ENCODE results near the gene ATP2A2.

The ATP2A2 gene

GRCh38 chr12:110343114-110343513 lies 62.1 kb downstream of the ATP2A2 start:
- POLR2A ChIA-PET: no interaction called here
- CTCF ChIA-PET: interaction anchor here (0.9 to 1.2 kb wide), 4 partner anchors 10 to 16 kb away, joined by 3 to 4 read pairs (median 3); no protein-coding TSS in a partner anchor
- DNase-seq (ENCODE audit: extremely low spot score): no peak
- no peak for TF ChIP-seq CTCF (IDR thresholded peaks at IDR 0.05; ENCODE audit: control extremely low read depth, extremely low read depth, low read depth, missing control alignments)

GRCh38 chr12:110343736-110344555 lies 62.9 kb downstream of the ATP2A2 start:
- no peak for DNase-seq (ENCODE audit: extremely low spot score)
- TF ChIP-seq CTCF (IDR thresholded peaks at IDR 0.05; ENCODE audit: control extremely low read depth, extremely low read depth, low read depth, missing control alignments): no peak
- POLR2A ChIA-PET: no interaction called here
- CTCF ChIA-PET: interaction anchor here (1.0 kb wide), 1 partner anchor 16 kb away, joined by 3 read pairs; no protein-coding TSS in a partner anchor

- no peak for DNase-seq (ENCODE audit: extremely low spot score)
- POLR2A ChIA-PET: no interaction called here
- CTCF ChIA-PET: no interaction called here
- TF ChIP-seq CTCF (IDR thresholded peaks at IDR 0.05; ENCODE audit: control extremely low read depth, extremely low read depth, low read depth, missing control alignments): no peak
Observed at GRCh38 chr12:110344657-110345056, 63.6 kb downstream of the ATP2A2 start.

GRCh38 chr12:110345176-110345661 lies 64.2 kb downstream of the ATP2A2 start:
- no peak for TF ChIP-seq CTCF (IDR thresholded peaks at IDR 0.05; ENCODE audit: control extremely low read depth, extremely low read depth, low read depth, missing control alignments)
- CTCF ChIA-PET: interaction anchor here (1.4 kb wide), 1 partner anchor 86 kb away, joined by 6 read pairs; no protein-coding TSS in a partner anchor
- DNase-seq (ENCODE audit: extremely low spot score): no peak
- POLR2A ChIA-PET: no interaction called here

- TF ChIP-seq CTCF (IDR thresholded peaks at IDR 0.05; ENCODE audit: control extremely low read depth, extremely low read depth, low read depth, missing control alignments): no peak
- POLR2A ChIA-PET: no interaction called here
- CTCF ChIA-PET: interaction anchor here (1.4 kb wide), 1 partner anchor 85 kb away, joined by 6 read pairs; no protein-coding TSS in a partner anchor
- DNase-seq (ENCODE audit: extremely low spot score): no peak
Observed at GRCh38 chr12:110345963-110346362, 64.9 kb downstream of the ATP2A2 start.

GRCh38 chr12:110347767-110348166 lies 66.7 kb downstream of the ATP2A2 start:
- CTCF ChIA-PET: interaction anchor here (0.7 to 2.4 kb wide), 5 partner anchors 8 to 69 kb away, joined by 3 to 14 read pairs (median 5); no protein-coding TSS in a partner anchor
- no peak for DNase-seq (ENCODE audit: extremely low spot score)
- no peak for TF ChIP-seq CTCF (IDR thresholded peaks at IDR 0.05; ENCODE audit: control extremely low read depth, extremely low read depth, low read depth, missing control alignments)
- POLR2A ChIA-PET: interaction anchor here (0.7 kb wide), 1 partner anchor 311 kb away, joined by 3 read pairs; no protein-coding TSS in a partner anchor
